GM18526 (cell line): ENCODE measurements around the gene HTRA1.

Source experiments
- POLR2A ChIP-seq: IDR thresholded peaks from 3 replicates; pipeline ENCODE4 v1.6.1; 2011; ENCODE audit not compliant: insufficient read length; ENCODE audit errors: extremely low read depth

The HTRA1 gene

GRCh38 chr10:122560279-122560804 lies 99.0 kb downstream of the HTRA1 start, which contains the start of gene DMBT1:
Gene DMBT1 (plus strand): TSS chr10:122560754. CDS start chr10:122560771, 17 bp downstream.
- no peak for TF ChIP-seq POLR2A

- TF ChIP-seq POLR2A: no peak
These were observed 99.9 kb downstream of the HTRA1 start for GRCh38 chr10:122561212-122561611.

GRCh38 chr10:122561792-122562191 lies 100.4 kb downstream of the HTRA1 start:
- TF ChIP-seq POLR2A: no peak
